Measurements from ENCODE around the gene ZBTB21.
A peak's percentile ranks its signal among the peaks of the same experiment; 100 is the strongest.

The ZBTB21 gene

GRCh38 chr21:41985662-41986416, 24.3 kb downstream of the ZBTB21 start:
- DNase-seq, result no peak

GRCh38 chr21:41983229-41983628, 26.9 kb downstream of the ZBTB21 start:
- no peak for DNase-seq

- no peak for DNase-seq
These were observed 29.6 kb downstream of the ZBTB21 start for GRCh38 chr21:41980561-41980960.

- DNase-seq, result no peak
These were observed 30.3 kb downstream of the ZBTB21 start for GRCh38 chr21:41979751-41980369.

GRCh38 chr21:41979335-41979734, 30.8 kb downstream of the ZBTB21 start:
- DNase-seq, result no peak

GRCh38 chr21:41977034-41977950, 32.9 kb downstream of the ZBTB21 start:
- no peak for DNase-seq

GRCh38 chr21:41976611-41977010, 33.5 kb downstream of the ZBTB21 start:
- no peak for DNase-seq

- DNase-seq, result no peak
These were observed 34.5 kb downstream of the ZBTB21 start for GRCh38 chr21:41975391-41976272.

- no peak for DNase-seq
These were observed 35.5 kb downstream of the ZBTB21 start for GRCh38 chr21:41974752-41975053.

- peak; percentile 10 to 34 for DNase-seq
These were observed 36.1 kb downstream of the ZBTB21 start for GRCh38 chr21:41973861-41974751.

- DNase-seq, result no peak
These were observed 36.7 kb downstream of the ZBTB21 start for GRCh38 chr21:41973427-41973831.

GRCh38 chr21:41972511-41973205, 37.5 kb downstream of the ZBTB21 start:
- DNase-seq, result no peak

- DNase-seq, result no peak
These were observed 38.3 kb downstream of the ZBTB21 start for GRCh38 chr21:41971891-41972290.

GRCh38 chr21:41970751-41971653, 39.2 kb downstream of the ZBTB21 start:
- DNase-seq, result no peak

- no peak for DNase-seq
These were observed 40.1 kb downstream of the ZBTB21 start for GRCh38 chr21:41970106-41970391.

- DNase-seq, result no peak
These were observed 42.5 kb downstream of the ZBTB21 start for GRCh38 chr21:41967708-41968107.

- DNase-seq, result no peak
These were observed 43.1 kb downstream of the ZBTB21 start for GRCh38 chr21:41966872-41967621.

- no peak for DNase-seq
These were observed 43.9 kb downstream of the ZBTB21 start for GRCh38 chr21:41966041-41966833.
